Measurements from ENCODE around the gene CHCHD10. TPM values are rescaled to one million over a fixed set of nuclear protein-coding genes. Genes with fewer than 3 reads are reported as not detected.

Gene CHCHD10
- total and polyA plus RNA-seq, 2 of the 13 experiments (the other 11 are each of a cell fraction or from before 2014, with no cell fraction given), result 37.0 to 62.8 TPM

DNA sequence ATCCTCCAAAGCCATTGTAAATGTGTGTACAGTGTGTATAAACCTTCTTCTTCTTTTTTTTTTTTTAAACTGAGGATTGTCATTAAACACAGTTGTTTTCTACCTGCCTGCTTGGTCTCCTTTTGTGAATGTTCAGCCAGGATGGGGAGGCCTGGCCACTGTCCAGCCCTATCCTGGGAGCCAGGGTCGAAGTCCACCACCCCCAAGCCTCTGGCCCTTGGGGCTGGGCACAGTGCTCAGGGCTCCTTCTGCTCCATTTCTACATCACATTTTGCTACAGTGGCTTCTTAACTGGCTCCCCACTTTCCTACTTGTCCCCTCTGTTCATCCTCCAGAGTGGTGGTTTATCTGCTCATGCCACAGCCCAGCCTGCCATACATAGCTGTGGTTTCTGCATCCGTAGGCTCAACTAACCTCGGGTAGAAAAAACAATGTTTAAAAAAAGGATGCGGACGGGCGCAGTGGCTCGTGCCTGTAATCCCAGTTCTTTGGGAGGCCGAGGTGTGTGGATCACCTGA lies 16.5 kb upstream of the CHCHD10 start (continued):
- TF ChIP-seq RBFOX2 (IDR thresholded peaks at IDR 0.05; ENCODE audit: low read depth, low read length) (no peak), ZNF30 (CRISPR knock-in tag; IDR thresholded peaks at IDR 0.05) (no peak), GABPB1 (CRISPR knock-in tag; IDR thresholded peaks at IDR 0.05) (no peak; the same call in 1 of the 2 replicates), AHR (CRISPR knock-in tag; IDR thresholded peaks at IDR 0.05) (no peak), KDM6A (CRISPR knock-in tag; IDR thresholded peaks at IDR 0.05; ENCODE audit: low read depth) (peak; percentile 63; the same call in 1 of the 2 replicates), MAZ (IDR thresholded peaks at IDR 0.05; ENCODE audit: borderline replicate concordance, low read depth, low read length) (no peak), MAZ (CRISPR knock-in tag; IDR thresholded peaks at IDR 0.05; ENCODE audit: low read depth) (0 out of 2 replicates have a peak, but pooled peaks have one; percentile 9), ZNF274 (CRISPR knock-in tag; IDR thresholded peaks at IDR 0.05) (no peak), SOX13 (IDR thresholded peaks at IDR 0.05) (no peak), SOX13 (CRISPR knock-in tag; conservative IDR thresholded peaks at IDR 0.05 in 1 of 2, IDR thresholded peaks at IDR 0.05 in 1 of 2) (peak in 1 of 2 experiments; percentile 51; a peak in 1 of 4 replicates), NR2C2 (CRISPR knock-in tag; IDR thresholded peaks at IDR 0.05; ENCODE audit: borderline replicate concordance) (no peak), ZMYM3 (CRISPR knock-in tag; IDR thresholded peaks at IDR 0.05) (peak; percentile 47; the same call in 1 of the 2 replicates), POLR2AphosphoS2 (IDR thresholded peaks at IDR 0.05; ENCODE audit: low read depth, low read length) (no peak), FLYWCH1 (CRISPR knock-in tag; IDR thresholded peaks at IDR 0.05) (no peak), RFX5 (IDR thresholded peaks at IDR 0.05; ENCODE audit: low read depth, low read length) (no peak), NR3C1 (CRISPR knock-in tag; IDR thresholded peaks at IDR 0.05) (no peak)
- TF ChIP-seq, protein P1, sequence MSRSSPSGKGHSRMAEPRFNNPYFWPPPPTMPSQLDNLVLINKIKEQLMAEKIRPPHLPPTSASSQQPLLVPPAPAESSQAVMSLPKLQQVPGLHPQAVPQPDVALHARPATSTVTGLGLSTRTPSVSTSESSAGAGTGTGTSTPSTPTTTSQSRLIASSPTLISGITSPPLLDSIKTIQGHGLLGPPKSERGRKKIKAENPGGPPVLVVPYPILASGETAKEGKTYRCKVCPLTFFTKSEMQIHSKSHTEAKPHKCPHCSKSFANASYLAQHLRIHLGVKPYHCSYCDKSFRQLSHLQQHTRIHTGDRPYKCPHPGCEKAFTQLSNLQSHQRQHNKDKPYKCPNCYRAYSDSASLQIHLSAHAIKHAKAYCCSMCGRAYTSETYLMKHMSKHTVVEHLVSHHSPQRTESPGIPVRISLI (CRISPR knock-in tag; IDR thresholded peaks at IDR 0.05; ENCODE audit: borderline replicate concordance), result peak; percentile 58; the same call in 1 of the 2 replicates
- TF ChIP-seq, protein P2, sequence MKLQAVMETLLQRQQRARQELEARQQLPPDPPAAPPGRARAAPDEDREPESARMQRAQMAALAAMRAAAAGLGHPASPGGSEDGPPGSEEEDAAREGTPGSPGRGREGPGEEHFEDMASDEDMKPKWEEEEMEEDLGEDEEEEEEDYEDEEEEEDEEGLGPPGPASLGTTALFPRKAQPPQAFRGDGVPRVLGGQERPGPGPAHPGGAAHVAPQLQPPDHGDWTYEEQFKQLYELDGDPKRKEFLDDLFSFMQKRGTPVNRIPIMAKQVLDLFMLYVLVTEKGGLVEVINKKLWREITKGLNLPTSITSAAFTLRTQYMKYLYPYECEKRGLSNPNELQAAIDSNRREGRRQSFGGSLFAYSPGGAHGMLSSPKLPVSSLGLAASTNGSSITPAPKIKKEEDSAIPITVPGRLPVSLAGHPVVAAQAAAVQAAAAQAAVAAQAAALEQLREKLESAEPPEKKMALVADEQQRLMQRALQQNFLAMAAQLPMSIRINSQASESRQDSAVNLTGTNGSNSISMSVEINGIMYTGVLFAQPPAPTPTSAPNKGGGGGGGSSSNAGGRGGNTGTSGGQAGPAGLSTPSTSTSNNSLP (IDR thresholded peaks at IDR 0.05; ENCODE audit: low read depth, low read length), result no peak
- TF ChIP-seq, protein P3, sequence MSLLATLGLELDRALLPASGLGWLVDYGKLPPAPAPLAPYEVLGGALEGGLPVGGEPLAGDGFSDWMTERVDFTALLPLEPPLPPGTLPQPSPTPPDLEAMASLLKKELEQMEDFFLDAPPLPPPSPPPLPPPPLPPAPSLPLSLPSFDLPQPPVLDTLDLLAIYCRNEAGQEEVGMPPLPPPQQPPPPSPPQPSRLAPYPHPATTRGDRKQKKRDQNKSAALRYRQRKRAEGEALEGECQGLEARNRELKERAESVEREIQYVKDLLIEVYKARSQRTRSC (CRISPR knock-in tag; IDR thresholded peaks at IDR 0.05; ENCODE audit: low read depth), result no peak
- TF ChIP-seq, protein P4, sequence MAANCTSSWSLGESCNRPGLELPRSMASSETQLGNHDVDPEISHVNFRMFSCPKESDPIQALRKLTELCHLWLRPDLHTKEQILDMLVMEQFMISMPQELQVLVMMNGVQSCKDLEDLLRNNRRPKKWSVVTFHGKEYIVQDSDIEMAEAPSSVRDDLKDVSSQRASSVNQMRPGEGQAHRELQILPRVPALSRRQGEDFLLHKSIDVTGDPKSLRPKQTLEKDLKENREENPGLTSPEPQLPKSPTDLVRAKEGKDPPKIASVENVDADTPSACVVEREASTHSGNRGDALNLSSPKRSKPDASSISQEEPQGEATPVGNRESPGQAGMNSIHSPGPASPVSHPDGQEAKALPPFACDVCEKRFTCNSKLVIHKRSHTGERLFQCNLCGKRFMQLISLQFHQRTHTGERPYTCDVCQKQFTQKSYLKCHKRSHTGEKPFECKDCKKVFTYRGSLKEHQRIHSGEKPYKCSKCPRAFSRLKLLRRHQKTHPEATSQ (CRISPR knock-in tag; IDR thresholded peaks at IDR 0.05; ENCODE audit: borderline replicate concordance), result no peak
- TF ChIP-seq, protein P5, sequence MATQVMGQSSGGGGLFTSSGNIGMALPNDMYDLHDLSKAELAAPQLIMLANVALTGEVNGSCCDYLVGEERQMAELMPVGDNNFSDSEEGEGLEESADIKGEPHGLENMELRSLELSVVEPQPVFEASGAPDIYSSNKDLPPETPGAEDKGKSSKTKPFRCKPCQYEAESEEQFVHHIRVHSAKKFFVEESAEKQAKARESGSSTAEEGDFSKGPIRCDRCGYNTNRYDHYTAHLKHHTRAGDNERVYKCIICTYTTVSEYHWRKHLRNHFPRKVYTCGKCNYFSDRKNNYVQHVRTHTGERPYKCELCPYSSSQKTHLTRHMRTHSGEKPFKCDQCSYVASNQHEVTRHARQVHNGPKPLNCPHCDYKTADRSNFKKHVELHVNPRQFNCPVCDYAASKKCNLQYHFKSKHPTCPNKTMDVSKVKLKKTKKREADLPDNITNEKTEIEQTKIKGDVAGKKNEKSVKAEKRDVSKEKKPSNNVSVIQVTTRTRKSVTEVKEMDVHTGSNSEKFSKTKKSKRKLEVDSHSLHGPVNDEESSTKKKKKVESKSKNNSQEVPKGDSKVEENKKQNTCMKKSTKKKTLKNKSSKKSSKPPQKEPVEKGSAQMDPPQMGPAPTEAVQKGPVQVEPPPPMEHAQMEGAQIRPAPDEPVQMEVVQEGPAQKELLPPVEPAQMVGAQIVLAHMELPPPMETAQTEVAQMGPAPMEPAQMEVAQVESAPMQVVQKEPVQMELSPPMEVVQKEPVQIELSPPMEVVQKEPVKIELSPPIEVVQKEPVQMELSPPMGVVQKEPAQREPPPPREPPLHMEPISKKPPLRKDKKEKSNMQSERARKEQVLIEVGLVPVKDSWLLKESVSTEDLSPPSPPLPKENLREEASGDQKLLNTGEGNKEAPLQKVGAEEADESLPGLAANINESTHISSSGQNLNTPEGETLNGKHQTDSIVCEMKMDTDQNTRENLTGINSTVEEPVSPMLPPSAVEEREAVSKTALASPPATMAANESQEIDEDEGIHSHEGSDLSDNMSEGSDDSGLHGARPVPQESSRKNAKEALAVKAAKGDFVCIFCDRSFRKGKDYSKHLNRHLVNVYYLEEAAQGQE (IDR thresholded peaks at IDR 0.05; ENCODE audit: borderline replicate concordance in 1 of 2, low read depth in 1 of 2, low read length in 2 of 2), result no peak
